Measurements from ENCODE around the gene CST9L.

GRCh38 chr20:23605867-23606651 lies 37.8 kb upstream of the CST9L start, which contains the start of gene CST9:
- no peak for TF ChIP-seq GATA2 (IDR thresholded peaks at IDR 0.05; ENCODE audit: low read depth, low read length)
- TF ChIP-seq GATA3 (IDR thresholded peaks at IDR 0.05; ENCODE audit: low read depth, low read length): no peak
